ENCODE measurements around the gene NR5A1. TPM values are rescaled to one million over a fixed set of nuclear protein-coding genes. Genes with fewer than 3 reads are reported as not detected.

Gene NR5A1
- total RNA-seq, 4 donors from 2014 or later, result not detected

GRCh38 chr9:124441291-124441690 is 65.9 kb downstream of the NR5A1 start:
- TF ChIP-seq EP300 (IDR thresholded peaks at IDR 0.05) (no peak), POLR2A (IDR thresholded peaks at IDR 0.05) (no peak), CTCF (IDR thresholded peaks at IDR 0.05) (no peak)
- Histone ChIP-seq H3K36me3 (no peaks in the 10 kb centered on the region), H3K4me1 (no peaks in the 10 kb centered on the region), H3K27me3 (no peaks in the 10 kb centered on the region), H3K27ac (no peak overlapping the region), H3K9me3 (peaks cover 0 to 14% (median 0%) of the 10 kb centered on the region in 4 donors), H3K4me3 (no peak overlapping the region)
- DNase-seq (ENCODE audit: low spot score in 2 of 2), result no peak
- 77 to 85% methylated on average over 15 to 16 of the region's 16 CpGs for WGBS, 2 donors

GRCh38 chr9:124440786-124441185 is 66.4 kb downstream of the NR5A1 start:
- Histone ChIP-seq H3K27me3 (no peaks in the 10 kb centered on the region), H3K36me3 (no peaks in the 10 kb centered on the region), H3K4me3 (no peak overlapping the region), H3K4me1 (no peaks in the 10 kb centered on the region), H3K27ac (no peak overlapping the region), H3K9me3 (peaks cover 0 to 14% (median 0%) of the 10 kb centered on the region in 4 donors)
- 76 to 78% methylated on average over 10 of the region's 10 CpGs for WGBS, 2 donors
- DNase-seq (ENCODE audit: low spot score in 2 of 2), result no peak
- TF ChIP-seq POLR2A (IDR thresholded peaks at IDR 0.05) (no peak), EP300 (IDR thresholded peaks at IDR 0.05) (no peak)

GRCh38 chr9:124439686-124440243 is 67.4 kb downstream of the NR5A1 start:
- TF ChIP-seq EP300 (IDR thresholded peaks at IDR 0.05) (no peak), CTCF (IDR thresholded peaks at IDR 0.05) (no peak), POLR2A (IDR thresholded peaks at IDR 0.05) (no peak)
- DNase-seq (ENCODE audit: low spot score in 2 of 2), result no peak
- Histone ChIP-seq H3K27ac (no peak overlapping the region), H3K36me3 (no peaks in the 10 kb centered on the region), H3K4me1 (no peaks in the 10 kb centered on the region), H3K9me3 (peaks cover 0 to 14% (median 0%) of the 10 kb centered on the region in 4 donors), H3K27me3 (no peaks in the 10 kb centered on the region), H3K4me3 (no peak overlapping the region)
- 87 to 92% methylated on average over 6 of the region's 6 CpGs for WGBS, 2 donors

GRCh38 chr9:124439086-124439485 is 68.1 kb downstream of the NR5A1 start:
- no peak overlapping the region for H3K4me3 ChIP-seq
- WGBS, 2 donors, result 91 to 92% methylated on average over 1 of the region's 1 CpG
- peaks cover 0 to 14% (median 0%) of the 10 kb centered on the region in 4 donors for H3K9me3 ChIP-seq
- TF ChIP-seq EP300 (IDR thresholded peaks at IDR 0.05), result no peak
- TF ChIP-seq POLR2A (IDR thresholded peaks at IDR 0.05), result no peak
- TF ChIP-seq CTCF (IDR thresholded peaks at IDR 0.05), result no peak
- H3K27ac ChIP-seq, result no peak overlapping the region
- DNase-seq (ENCODE audit: low spot score in 2 of 2), result no peak
- H3K27me3 ChIP-seq, result no peaks in the 10 kb centered on the region
- no peaks in the 10 kb centered on the region for H3K36me3 ChIP-seq
- H3K4me1 ChIP-seq, result no peaks in the 10 kb centered on the region

GRCh38 chr9:124438091-124438490 is 69.1 kb downstream of the NR5A1 start:
- Histone ChIP-seq H3K27ac (no peak overlapping the region), H3K9me3 (peaks cover 0 to 14% (median 0%) of the 10 kb centered on the region in 4 donors), H3K4me1 (no peaks in the 10 kb centered on the region), H3K36me3 (no peaks in the 10 kb centered on the region), H3K4me3 (no peak overlapping the region), H3K27me3 (no peaks in the 10 kb centered on the region)
- TF ChIP-seq CTCF (IDR thresholded peaks at IDR 0.05) (no peak), POLR2A (IDR thresholded peaks at IDR 0.05) (no peak), EP300 (IDR thresholded peaks at IDR 0.05) (no peak)
- 82 to 91% methylated on average over 9 of the region's 9 CpGs for WGBS, 2 donors
- no peak for DNase-seq (ENCODE audit: low spot score in 2 of 2)
